Measurements from ENCODE around the gene SIX4.

GRCh38 chr14:60662982-60663381 lies 61.2 kb downstream of the SIX4 start:
- TF ChIP-seq CTCF (IDR thresholded peaks at IDR 0.05) (no peak), POLR2A (IDR thresholded peaks at IDR 0.05) (no peak)

Measured in adrenal gland (tissue), 5 donors.